ENCODE measurements around the gene AMIGO3. TPM values are rescaled to one million over a fixed set of nuclear protein-coding genes. Genes with fewer than 3 reads are reported as not detected.
A peak's percentile ranks its signal among the peaks of the same experiment; 100 is the strongest.
"Not testable (repeated sequence)": the region's sequence is repeated elsewhere in the genome, so short reads cannot be mapped to it uniquely, and the experiment has no call there.

AMIGO3 gene
- 1 to 10 TPM in 11 of 12 donors, not detected in 1; 1.2 to 6.1 (median 2.3) TPM for polyA plus RNA-seq (ENCODE audit: insufficient read length in 12 of 12)
- long read RNA-seq, donor 1, partial matches to known transcripts, result 0 of 2 reads
- long read RNA-seq, donor 1, other reads (novel, unspliced or antisense), result 0 of 2 reads
- long read RNA-seq, donor 2, partial matches to known transcripts, result 0 of 3 reads
- long read RNA-seq, donor 2, other reads (novel, unspliced or antisense), result 0 of 3 reads
- long read RNA-seq, donor 3, transcript AMIGO3-201 (1 exons, 2,862 nt), result major isoform, 6 of 6 reads
- long read RNA-seq, donor 3, partial matches to known transcripts, result 0 of 6 reads
- long read RNA-seq, donor 3, other reads (novel, unspliced or antisense), result 0 of 6 reads
- long read RNA-seq, donor 4, partial matches to known transcripts, result 0 of 1 reads
- long read RNA-seq, donor 4, other reads (novel, unspliced or antisense), result 0 of 1 reads
- long read RNA-seq, donor 5, partial matches to known transcripts, result 0 of 4 reads
- long read RNA-seq, donor 5, other reads (novel, unspliced or antisense), result 0 of 4 reads
- long read RNA-seq, donor 6, partial matches to known transcripts, result 0 of 3 reads
- long read RNA-seq, donor 6, other reads (novel, unspliced or antisense), result 0 of 3 reads
- long read RNA-seq, donor 7, partial matches to known transcripts, result 0 of 4 reads
- long read RNA-seq, donor 7, other reads (novel, unspliced or antisense), result 0 of 4 reads
- long read RNA-seq, donor 8, transcript AMIGO3-201 (1 exons, 2,862 nt), result major isoform, 10 of 10 reads
- long read RNA-seq, donor 8, partial matches to known transcripts, result 0 of 10 reads
- long read RNA-seq, donor 8, other reads (novel, unspliced or antisense), result 0 of 10 reads
- long read RNA-seq, donor 9, partial matches to known transcripts, result 0 of 4 reads
- long read RNA-seq, donor 9, other reads (novel, unspliced or antisense), result 0 of 4 reads
- long read RNA-seq, donor 10, transcript AMIGO3-201 (1 exons, 2,862 nt), result major isoform, 5 of 5 reads
- long read RNA-seq, donor 10, partial matches to known transcripts, result 0 of 5 reads
- long read RNA-seq, donor 10, other reads (novel, unspliced or antisense), result 0 of 5 reads
- long read RNA-seq, donor 11, transcript AMIGO3-201 (1 exons, 2,862 nt), result major isoform, 5 of 5 reads
- long read RNA-seq, donor 11, partial matches to known transcripts, result 0 of 5 reads
- long read RNA-seq, donor 11, other reads (novel, unspliced or antisense), result 0 of 5 reads

GRCh38 chr3:49719214-49719884 is at the start of gene AMIGO3:
Gene AMIGO3 (minus strand): TSS chr3:49719684. CDS start chr3:49719465, 219 bp downstream.
- peak; percentile 92 for DNase-seq

- no peak for DNase-seq
Measured at GRCh38 chr3:49763981-49764380, 44.5 kb upstream of the AMIGO3 start.

GRCh38 chr3:49761661-49762060 is 42.2 kb upstream of the AMIGO3 start:
- no peak for DNase-seq

GRCh38 chr3:49759226-49759625 is 39.7 kb upstream of the AMIGO3 start:
- DNase-seq, result no peak

GRCh38 chr3:49757197-49757596 is 37.7 kb upstream of the AMIGO3 start:
- no peak for DNase-seq

GRCh38 chr3:49756036-49756435 is 36.6 kb upstream of the AMIGO3 start:
- no peak for DNase-seq

GRCh38 chr3:49754536-49754935 is 35.1 kb upstream of the AMIGO3 start:
- DNase-seq, result no peak

- DNase-seq, result no peak
Measured at GRCh38 chr3:49751501-49751900, 32.0 kb upstream of the AMIGO3 start.

- no peak for DNase-seq
Measured at GRCh38 chr3:49750056-49750455, 30.6 kb upstream of the AMIGO3 start.

GRCh38 chr3:49748874-49749273 is 29.4 kb upstream of the AMIGO3 start:
- not testable (repeated sequence) for DNase-seq

GRCh38 chr3:49747792-49748480 is 28.5 kb upstream of the AMIGO3 start:
- DNase-seq, result no peak

- DNase-seq, result no peak
Measured at GRCh38 chr3:49745986-49746385, 26.5 kb upstream of the AMIGO3 start.

GRCh38 chr3:49740427-49740826 is 20.9 kb upstream of the AMIGO3 start:
- no peak for DNase-seq

GRCh38 chr3:49738067-49738713 is 18.7 kb upstream of the AMIGO3 start:
- DNase-seq, result no peak

- DNase-seq, result no peak
Measured at GRCh38 chr3:49734752-49735151, 15.3 kb upstream of the AMIGO3 start.

GRCh38 chr3:49733551-49733950 is 14.1 kb upstream of the AMIGO3 start:
- DNase-seq, result no peak

GRCh38 chr3:49732597-49732996 is 13.1 kb upstream of the AMIGO3 start:
- DNase-seq, result no peak

GRCh38 chr3:49729966-49730609 is 10.6 kb upstream of the AMIGO3 start:
- no peak for DNase-seq

GRCh38 chr3:49727924-49728361 is 8.5 kb upstream of the AMIGO3 start:
- no peak for DNase-seq

Measured in muscle of arm (tissue), 14 donors.